IMR-90 (cell line): ENCODE results near the gene ARHGAP10. TPM values are rescaled to one million over a fixed set of nuclear protein-coding genes. Genes with fewer than 3 reads are reported as not detected.

ENCODE experiments used
- ATAC-seq: fragments of 200-7000 bp; cut with Tn5 transposase; 2 replicates; pipeline ENCODE4 v1.9.1; 2020; ENCODE audit warnings: low read depth, mild to moderate bottlenecking, moderate library complexity
- BruUV-seq: library from RNA; stranded (reverse); fragments of 400-500 nt; replicated peaks from 2 replicates; lab custom pipeline; 2021; lab: Mats Ljungman, UMichigan
- CTCF ChIA-PET: fragments of 300-600 bp; formaldehyde crosslinking; extraction: SDS; loops from one replicate; lab custom pipeline; 2021; ENCODE audit warnings: antibody characterized with exemption; lab: Yijun Ruan, JAX
- POLR2A ChIA-PET: fragments of 300-600 bp; sonication (Branson Sonifier 250); formaldehyde crosslinking; loops from one replicate; lab custom pipeline; 2022; ENCODE audit warnings: antibody characterized with exemption; ENCODE audit not compliant: unreplicated experiment; lab: Charles Lee
- DNase-seq: peaks from one replicate; pipeline ENCODE4 v3.0.0; 2013
- H2AFZ ChIP-seq: replicated peaks from 2 replicates; pipeline ENCODE3; 2013; ENCODE audit warnings: low read length, mild to moderate bottlenecking; ENCODE audit not compliant: poor library complexity
- H2AK5ac ChIP-seq: 2 replicates; pipeline ENCODE4 v1.6.1; 2013; ENCODE audit warnings: low read depth, low read length, inconsistent platforms
- H2AK9ac ChIP-seq: replicated peaks from 2 replicates; pipeline ENCODE3; 2013; ENCODE audit warnings: mild to moderate bottlenecking, low read depth, low read length, moderate library complexity; ENCODE audit not compliant: poor library complexity
- H2BK120ac ChIP-seq: 2 replicates; pipeline ENCODE4 v1.6.1; 2013; ENCODE audit warnings: low read depth, low read length, inconsistent platforms
- H2BK15ac ChIP-seq: 3 replicates; pipeline ENCODE4 v1.6.1; 2013; ENCODE audit warnings: low read depth, low read length, inconsistent platforms
- H2BK20ac ChIP-seq: 2 replicates; pipeline ENCODE4 v1.6.1; 2013; ENCODE audit warnings: low read depth, mild to moderate bottlenecking, inconsistent platforms, low read length, moderate library complexity
- H2BK5ac ChIP-seq: 2 replicates; pipeline ENCODE4 v1.6.1; 2013; ENCODE audit warnings: mild to moderate bottlenecking, low read depth, low read length, inconsistent platforms; ENCODE audit not compliant: poor library complexity, severe bottlenecking
- H3K14ac ChIP-seq: replicated peaks from 2 replicates; pipeline ENCODE4 v1.6.1; 2013; ENCODE audit warnings: low read depth, low read length, inconsistent platforms
- H3K18ac ChIP-seq: 2 replicates; pipeline ENCODE4 v1.6.1; 2013; ENCODE audit warnings: low read depth, low read length, control low read depth
- H3K23ac ChIP-seq: 2 replicates; pipeline ENCODE4 v1.6.1; 2013; ENCODE audit warnings: low read depth, low read length, inconsistent platforms
- H3K27ac ChIP-seq: 2 replicates; pipeline ENCODE4 v1.5.1; 2013; ENCODE audit warnings: mild to moderate bottlenecking, control low read depth, low read length; ENCODE audit not compliant: insufficient read depth
- H3K27me3 ChIP-seq: 2 replicates; pipeline ENCODE4 v1.6.1; 2013; ENCODE audit warnings: low read length; ENCODE audit not compliant: control insufficient read depth, insufficient read depth
- H3K36me3 ChIP-seq: 2 replicates; pipeline ENCODE4 v1.6.1; 2013; ENCODE audit warnings: low read length, mixed read lengths; ENCODE audit not compliant: control insufficient read depth, insufficient read depth
- H3K4ac ChIP-seq: 2 replicates; pipeline ENCODE4 v1.6.1; 2013; ENCODE audit warnings: low read depth, low read length, inconsistent platforms
- H3K4me1 ChIP-seq: 2 replicates; pipeline ENCODE4 v1.6.1; 2013; ENCODE audit warnings: low read length, mixed read lengths; ENCODE audit not compliant: control insufficient read depth, insufficient read depth
- H3K4me2 ChIP-seq: 2 replicates; pipeline ENCODE4 v1.6.1; 2013; ENCODE audit warnings: low read depth, mild to moderate bottlenecking, control low read depth, low read length, moderate library complexity
- H3K4me3 ChIP-seq: 2 replicates; pipeline ENCODE4 v1.5.1; 2013; ENCODE audit warnings: low read depth, mild to moderate bottlenecking, control low read depth, low read length, moderate library complexity; ENCODE audit not compliant: insufficient read depth
- H3K56ac ChIP-seq: 2 replicates; pipeline ENCODE4 v1.6.1; 2013; ENCODE audit warnings: low read length, inconsistent platforms; ENCODE audit not compliant: insufficient read depth; ENCODE audit errors: extremely low read depth
- H3K79me1 ChIP-seq, 2 experiments: 2 replicates each; pipeline ENCODE4 v1.6.1; 2013; ENCODE audit warnings: low read length in 2 of 2, inconsistent platforms in 1 of 2, low read depth in 1 of 2
- H3K9ac ChIP-seq: 2 replicates; pipeline ENCODE4 v1.6.1; 2013; ENCODE audit warnings: low read depth, low read length, control low read depth
- H3K9me1 ChIP-seq: 2 replicates; pipeline ENCODE4 v1.6.1; 2013; ENCODE audit warnings: low read length, inconsistent platforms; ENCODE audit not compliant: insufficient read depth
- H3K9me3 ChIP-seq: 2 replicates; pipeline ENCODE4 v1.6.1; 2013; ENCODE audit warnings: low read length; ENCODE audit not compliant: control insufficient read depth, insufficient read depth
- H4K20me1 ChIP-seq: 2 replicates; pipeline ENCODE4 v1.6.1; 2013; ENCODE audit warnings: low read length, inconsistent platforms; ENCODE audit not compliant: insufficient read depth
- H4K5ac ChIP-seq: 2 replicates; pipeline ENCODE4 v1.6.1; 2013; ENCODE audit warnings: mild to moderate bottlenecking, low read depth, low read length, control low read depth
- H4K8ac ChIP-seq, 2 experiments: 2 replicates each; pipeline ENCODE4 v1.6.1; 2013; ENCODE audit warnings: low read depth in 2 of 2, low read length in 2 of 2, control low read depth in 1 of 2, inconsistent platforms in 1 of 2
- H4K91ac ChIP-seq: 2 replicates; pipeline ENCODE4 v1.6.1; 2013; ENCODE audit warnings: low read depth, low read length, inconsistent platforms; ENCODE audit not compliant: insufficient read depth
- BHLHE40 ChIP-seq: fragments of 150-350 bp; IDR thresholded peaks from 2 replicates; pipeline ENCODE4 v1.6.1; 2016; ENCODE audit warnings: mild to moderate bottlenecking, low read depth, low read length
- CEBPB ChIP-seq: IDR thresholded peaks from 2 replicates; pipeline ENCODE4 v1.6.1; 2012; ENCODE audit warnings: low read depth, low read length, improper control_type of control experiment
- CHD1 ChIP-seq: IDR thresholded peaks from 2 replicates; pipeline ENCODE4 v1.6.1; 2012; ENCODE audit warnings: low read depth, low read length, improper control_type of control experiment
- CTCF ChIP-seq: conservative IDR thresholded peaks from 2 replicates; pipeline ENCODE4 v1.5.1; 2012; ENCODE audit warnings: mild to moderate bottlenecking, low read depth, low read length, improper control_type of control experiment
- FOS ChIP-seq: fragments of 150-350 bp; IDR thresholded peaks from 2 replicates; pipeline ENCODE4 v1.6.1; 2016; ENCODE audit warnings: low read depth, low read length
- MAFK ChIP-seq: IDR thresholded peaks from 2 replicates; pipeline ENCODE4 v1.6.1; 2012; ENCODE audit warnings: low read depth, low read length, improper control_type of control experiment
- MAZ ChIP-seq: IDR thresholded peaks from 2 replicates; pipeline ENCODE4 v1.6.1; 2012; ENCODE audit warnings: low read depth, mild to moderate bottlenecking, low read length, improper control_type of control experiment, moderate library complexity, borderline replicate concordance
- NFE2L2 ChIP-seq: fragments of 150-350 bp; IDR thresholded peaks from 2 replicates; pipeline ENCODE4 v1.6.1; 2016; ENCODE audit warnings: low read depth, mild to moderate bottlenecking, low read length
- POLR2A ChIP-seq: IDR thresholded peaks from 2 replicates; pipeline ENCODE4 v1.6.1; 2012; ENCODE audit warnings: mild to moderate bottlenecking, low read depth, low read length
- RAD21 ChIP-seq: IDR thresholded peaks from 2 replicates; pipeline ENCODE4 v1.6.1; 2012; ENCODE audit warnings: low read length, improper control_type of control experiment
- RCOR1 ChIP-seq: IDR thresholded peaks from 2 replicates; pipeline ENCODE4 v1.6.1; 2012; ENCODE audit warnings: mild to moderate bottlenecking, low read length, improper control_type of control experiment; ENCODE audit not compliant: insufficient replicate concordance
- RFX5 ChIP-seq: IDR thresholded peaks from 2 replicates; pipeline ENCODE4 v1.8.0; 2012; ENCODE audit warnings: low read depth, mild to moderate bottlenecking, low read length, moderate library complexity
- SMC3 ChIP-seq: fragments of 150-350 bp; IDR thresholded peaks from 2 replicates; pipeline ENCODE4 v1.6.1; 2016; ENCODE audit warnings: low read depth, mild to moderate bottlenecking, antibody characterized with exemption, low read length, moderate library complexity
- USF2 ChIP-seq: fragments of 150-350 bp; IDR thresholded peaks from 2 replicates; pipeline ENCODE4 v1.6.1; 2017; ENCODE audit warnings: mild to moderate bottlenecking, antibody characterized with exemption, low read length, low read depth
- WGBS, 2 experiments: methylation state at CpG; one replicate each; pipeline versions ENCODE4 v1.1.5 to v1.1.7; 2013; ENCODE audit warnings: missing lambda C conversion rate in 2 of 2; ENCODE audit not compliant: insufficient read length in 1 of 2; ENCODE audit errors: extremely low coverage in 2 of 2; 5-methylcytosine and 5-hydroxymethylcytosine counted together
- dilution Hi-C: fragments of 300-500 bp; cut with HindIII; formaldehyde crosslinking; loops from one replicate; pipeline ENCODE4 v1.14.3; 2018; ENCODE audit warnings: low sequenced_read_pairs; ENCODE audit not compliant: unreplicated experiment
- in situ Hi-C: fragments of 300-500 bp; cut with MboI; formaldehyde crosslinking; loops from 3 replicates; pipeline ENCODE4 v1.14.3; 2019; ENCODE audit warnings: low sequenced_read_pairs, inconsistent platforms, mixed read lengths
- intact Hi-C: fragments of 100-400 bp; cut with micrococcal nuclease; formaldehyde crosslinking; loops from 2 replicates; pipeline ENCODE4 v1.10.0; 2022
- polyA plus RNA-seq, 3 experiments: library from polyadenylated mRNA; depleted of rRNA; stranded (reverse); fragments of >200 nt; gene quantifications; 2 replicates each; pipeline ENCODE4 v1.2.3, GENCODE V29; 2012; ENCODE audit warnings: low replicate concordance in 1 of 3
- total RNA-seq: library from RNA; depleted of rRNA; stranded (reverse); fragments of >200 nt; gene quantifications from 2 replicates; pipeline ENCODE4 v1.2.3, GENCODE V29; 2012
- TF ChIP-seq, protein P1 (sequence below): fragments of 150-350 bp; IDR thresholded peaks from 2 replicates; pipeline ENCODE4 v1.6.1; 2016; ENCODE audit warnings: low read depth, mild to moderate bottlenecking, low read length, moderate library complexity, borderline replicate concordance

The ARHGAP10 gene
- total and polyA plus RNA-seq, 2 of the 4 experiments (the other 2 are of a cell fraction) = 27.1 to 29.4 TPM

- WGBS, 2 experiments = no CpG with 5 or more reads among the region's 4 CpGs
- Histone ChIP-seq H3K79me1 (no peaks in the 10 kb centered on the region), H2BK120ac (no peak overlapping the region), H3K27ac (no peak overlapping the region), H2BK15ac (no peak overlapping the region), H3K14ac (no peak overlapping the region), H2BK20ac (no peak overlapping the region), H4K5ac (no peak overlapping the region), H4K91ac (no peak overlapping the region), H4K20me1 (no peaks in the 10 kb centered on the region), H3K4ac (no peak overlapping the region), H2AK5ac (no peak overlapping the region), H4K8ac (no peak overlapping the region), H2AK9ac (no peak overlapping the region), H3K36me3 (no peaks in the 10 kb centered on the region), H3K4me1 (no peaks in the 10 kb centered on the region), H3K4me3 (no peak overlapping the region), H2BK5ac (no peak overlapping the region), H3K4me2 (no peak overlapping the region), H3K9me1 (no peaks in the 10 kb centered on the region), H3K56ac (no peak overlapping the region), H3K18ac (no peak overlapping the region), H3K23ac (no peak overlapping the region), H3K27me3 (no peaks in the 10 kb centered on the region), H2AFZ (no peak overlapping the region), H3K9ac (no peak overlapping the region), H3K9me3 (no peaks in the 10 kb centered on the region)
- no TSS peak for BruUV-seq
- intact Hi-C loops (no loop called here), dilution Hi-C loops (no loop called here), in situ Hi-C loops (no loop called here)
- DNase-seq (peak; percentile 55), ATAC-seq (peak; percentile 62; the same call in 1 of the 2 replicates)
- POLR2A ChIA-PET = no interaction called here
- TF ChIP-seq CTCF (no peak), RFX5 (no peak), POLR2A (no peak), RCOR1 (no peak), SMC3 (no peak), NFE2L2 (no peak), CHD1 (no peak), FOS (no peak), CEBPB (no peak), USF2 (no peak), MAZ (no peak), RAD21 (no peak), BHLHE40 (no peak), MAFK (no peak)
- TF ChIP-seq, protein P1, sequence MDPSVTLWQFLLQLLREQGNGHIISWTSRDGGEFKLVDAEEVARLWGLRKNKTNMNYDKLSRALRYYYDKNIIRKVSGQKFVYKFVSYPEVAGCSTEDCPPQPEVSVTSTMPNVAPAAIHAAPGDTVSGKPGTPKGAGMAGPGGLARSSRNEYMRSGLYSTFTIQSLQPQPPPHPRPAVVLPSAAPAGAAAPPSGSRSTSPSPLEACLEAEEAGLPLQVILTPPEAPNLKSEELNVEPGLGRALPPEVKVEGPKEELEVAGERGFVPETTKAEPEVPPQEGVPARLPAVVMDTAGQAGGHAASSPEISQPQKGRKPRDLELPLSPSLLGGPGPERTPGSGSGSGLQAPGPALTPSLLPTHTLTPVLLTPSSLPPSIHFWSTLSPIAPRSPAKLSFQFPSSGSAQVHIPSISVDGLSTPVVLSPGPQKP = no peak
- CTCF ChIA-PET = no interaction called here
These were observed 380.5 kb downstream of the ARHGAP10 start for GRCh38 chr4:148112231-148112982.
